ENCODE data around the gene MEF2B.

MEF2B gene

DNA sequence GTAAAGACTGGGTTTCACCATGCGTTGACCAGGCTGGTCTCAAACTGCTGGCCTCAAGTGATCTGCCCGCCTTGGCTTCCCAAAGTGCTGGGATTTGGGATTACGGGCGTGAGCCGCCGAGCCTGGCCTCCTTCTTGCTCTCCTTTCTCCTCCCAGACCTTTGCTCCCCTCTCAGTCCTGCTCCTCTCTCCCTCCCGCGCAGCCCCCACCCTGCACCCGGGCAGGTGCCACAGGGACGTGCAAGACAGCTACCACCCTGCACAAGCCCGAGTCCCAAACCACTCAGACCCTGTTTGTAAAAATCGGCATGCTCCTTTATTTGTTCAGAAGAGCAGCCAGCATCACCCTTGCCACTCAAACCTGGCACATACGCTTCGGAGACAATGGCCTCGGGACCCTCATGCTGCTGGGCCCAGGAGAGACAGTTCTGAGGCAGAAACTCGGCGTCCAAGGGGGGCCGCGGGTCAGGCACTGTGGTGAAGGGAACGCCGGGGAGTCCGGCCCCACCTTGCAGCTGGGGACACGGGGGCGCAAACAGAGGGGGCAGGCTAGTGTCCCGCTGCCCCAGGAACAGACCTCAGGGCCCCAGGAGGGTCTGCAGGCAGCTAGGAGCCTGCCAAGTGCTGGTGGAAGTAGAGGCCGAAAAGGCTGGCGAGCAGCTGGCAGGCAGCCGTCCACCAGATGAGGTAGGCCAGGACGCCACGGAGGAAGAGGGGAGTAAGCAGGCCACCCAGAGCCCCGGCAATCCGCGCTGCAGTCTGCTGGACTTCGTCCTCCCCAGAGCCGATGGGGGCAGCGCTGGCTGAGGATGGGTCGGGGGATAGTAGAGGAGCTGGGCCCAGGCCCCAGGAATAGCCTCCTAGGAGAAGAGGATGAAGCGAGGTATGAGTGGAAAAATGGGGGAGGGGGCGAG, 50.5 kb downstream of the MEF2B start:
- TF ChIP-seq EZH2phosphoT487 (conservative IDR thresholded peaks at IDR 0.05; ENCODE audit: low read length), result no peak
- H3K9me3 ChIP-seq (ENCODE audit: insufficient read depth, low read length), result no peaks in the 10 kb centered on the region
- no peak overlapping the region for H3K4me3 ChIP-seq (ENCODE audit: insufficient read depth, low read length, poor library complexity, severe bottlenecking)

DNA sequence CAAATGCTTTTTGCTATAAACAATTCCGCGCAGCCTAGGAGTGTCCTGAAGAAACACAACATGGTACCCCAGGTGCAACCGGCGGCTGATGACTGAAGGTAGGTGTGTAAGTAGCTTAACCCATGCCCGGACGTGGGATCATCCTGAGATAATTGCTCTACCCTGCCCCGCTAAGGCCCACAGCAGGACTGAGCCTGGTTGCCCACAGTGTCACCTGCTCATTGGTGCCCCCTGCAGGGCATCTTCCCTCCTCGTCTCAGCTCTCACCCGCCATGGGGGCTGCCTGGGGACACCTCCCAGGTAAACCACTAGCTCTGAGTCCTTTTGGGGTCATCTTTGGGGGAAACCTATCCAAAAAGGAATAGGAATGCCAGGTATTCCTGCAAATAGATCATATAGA, 54.1 kb downstream of the MEF2B start:
- Histone ChIP-seq H3K4me3 (ENCODE audit: insufficient read depth, low read length, poor library complexity, severe bottlenecking) (no peak overlapping the region), H4K20me1 (ENCODE audit: low read depth, low read length) (no peaks in the 10 kb centered on the region), H3K9me3 (ENCODE audit: insufficient read depth, low read length) (no peaks in the 10 kb centered on the region), H3K9ac (ENCODE audit: low read length) (no peak overlapping the region), H3K79me2 (ENCODE audit: insufficient read depth, low read length) (no peaks in the 10 kb centered on the region), H3K27ac (ENCODE audit: low read depth, low read length) (no peak overlapping the region), H3K36me3 (ENCODE audit: low read length) (no peaks in the 10 kb centered on the region), H3K27me3 (ENCODE audit: low read length) (no peaks in the 10 kb centered on the region), H3F3A (ENCODE audit: insufficient read depth) (no peaks in the 10 kb centered on the region), H3K4me2 (ENCODE audit: low read depth, low read length, poor library complexity, severe bottlenecking) (no peak overlapping the region), H2AFZ (ENCODE audit: low read depth, low read length, severe bottlenecking) (no peak overlapping the region), H3K9me2 (replicated peaks; ENCODE audit: insufficient read depth, low read length) (no peaks in the 10 kb centered on the region)
- TF ChIP-seq EZH2phosphoT487 (conservative IDR thresholded peaks at IDR 0.05; ENCODE audit: low read length), result no peak
- TF ChIP-seq, protein P1, sequence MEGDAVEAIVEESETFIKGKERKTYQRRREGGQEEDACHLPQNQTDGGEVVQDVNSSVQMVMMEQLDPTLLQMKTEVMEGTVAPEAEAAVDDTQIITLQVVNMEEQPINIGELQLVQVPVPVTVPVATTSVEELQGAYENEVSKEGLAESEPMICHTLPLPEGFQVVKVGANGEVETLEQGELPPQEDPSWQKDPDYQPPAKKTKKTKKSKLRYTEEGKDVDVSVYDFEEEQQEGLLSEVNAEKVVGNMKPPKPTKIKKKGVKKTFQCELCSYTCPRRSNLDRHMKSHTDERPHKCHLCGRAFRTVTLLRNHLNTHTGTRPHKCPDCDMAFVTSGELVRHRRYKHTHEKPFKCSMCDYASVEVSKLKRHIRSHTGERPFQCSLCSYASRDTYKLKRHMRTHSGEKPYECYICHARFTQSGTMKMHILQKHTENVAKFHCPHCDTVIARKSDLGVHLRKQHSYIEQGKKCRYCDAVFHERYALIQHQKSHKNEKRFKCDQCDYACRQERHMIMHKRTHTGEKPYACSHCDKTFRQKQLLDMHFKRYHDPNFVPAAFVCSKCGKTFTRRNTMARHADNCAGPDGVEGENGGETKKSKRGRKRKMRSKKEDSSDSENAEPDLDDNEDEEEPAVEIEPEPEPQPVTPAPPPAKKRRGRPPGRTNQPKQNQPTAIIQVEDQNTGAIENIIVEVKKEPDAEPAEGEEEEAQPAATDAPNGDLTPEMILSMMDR (IDR thresholded peaks at IDR 0.05; ENCODE audit: insufficient read depth, low read length, poor library complexity, severe bottlenecking), result peak; percentile 77

More for the DNA sequence above, 50.5 kb downstream of the MEF2B start:
- Histone ChIP-seq H3K79me2 (ENCODE audit: insufficient read depth, low read length) (no peaks in the 10 kb centered on the region), H3K4me2 (ENCODE audit: low read depth, low read length, poor library complexity, severe bottlenecking) (no peak overlapping the region), H2AFZ (ENCODE audit: low read depth, low read length, severe bottlenecking) (no peak overlapping the region), H3K27me3 (ENCODE audit: low read length) (no peaks in the 10 kb centered on the region), H4K20me1 (ENCODE audit: low read depth, low read length) (no peaks in the 10 kb centered on the region), H3K9ac (ENCODE audit: low read length) (no peak overlapping the region), H3F3A (ENCODE audit: insufficient read depth) (peaks cover 10% of the 10 kb centered on the region; the same call in 1 of the 2 replicates), H3K9me2 (replicated peaks; ENCODE audit: insufficient read depth, low read length) (no peaks in the 10 kb centered on the region), H3K27ac (ENCODE audit: low read depth, low read length) (no peak overlapping the region), H3K36me3 (ENCODE audit: low read length) (peaks cover 9% of the 10 kb centered on the region)

DNA sequence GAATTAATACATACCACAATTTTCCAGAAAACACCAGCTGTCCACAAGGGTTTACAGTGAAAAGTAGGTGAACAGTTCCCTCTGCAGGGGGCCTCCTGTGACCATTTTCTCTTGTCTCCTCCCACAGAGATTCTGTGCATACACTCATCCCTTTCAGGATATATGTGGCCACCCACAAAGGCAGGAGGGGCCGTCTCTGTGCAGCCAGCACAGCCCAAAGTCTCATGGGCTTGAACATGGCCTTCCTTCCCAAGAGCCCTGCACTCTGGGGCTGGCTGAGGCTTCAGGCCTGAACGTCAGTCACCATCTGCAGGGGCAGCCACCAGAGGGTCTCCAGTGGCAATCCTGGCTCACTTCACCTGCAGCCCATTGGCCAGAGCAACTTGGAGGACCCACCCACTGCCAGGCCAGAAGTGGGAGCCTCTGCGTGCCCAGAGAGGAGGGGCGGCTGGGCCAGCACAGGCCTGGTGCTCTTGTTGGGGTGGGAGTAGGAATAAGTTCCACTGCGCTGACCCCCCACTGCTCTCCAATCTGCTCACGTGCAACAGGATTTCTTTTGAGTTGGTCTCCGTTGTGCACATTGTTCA, 56.9 kb downstream of the MEF2B start:
- H3K4me2 ChIP-seq (ENCODE audit: low read depth, low read length, poor library complexity, severe bottlenecking), result no peak overlapping the region
- H3K27ac ChIP-seq (ENCODE audit: low read depth, low read length), result no peak overlapping the region
- H2AFZ ChIP-seq (ENCODE audit: low read depth, low read length, severe bottlenecking), result no peak overlapping the region
- no peaks in the 10 kb centered on the region for H3K36me3 ChIP-seq (ENCODE audit: low read length)
- H4K20me1 ChIP-seq (ENCODE audit: low read depth, low read length), result no peaks in the 10 kb centered on the region
- no peaks in the 10 kb centered on the region for H3K27me3 ChIP-seq (ENCODE audit: low read length)
- H3K9ac ChIP-seq (ENCODE audit: low read length), result no peak overlapping the region
- no peaks in the 10 kb centered on the region for H3K79me2 ChIP-seq (ENCODE audit: insufficient read depth, low read length)
- TF ChIP-seq, protein P1 (IDR thresholded peaks at IDR 0.05; ENCODE audit: insufficient read depth, low read length, poor library complexity, severe bottlenecking), result no peak
- TF ChIP-seq EZH2phosphoT487 (conservative IDR thresholded peaks at IDR 0.05; ENCODE audit: low read length), result no peak
- H3F3A ChIP-seq (ENCODE audit: insufficient read depth), result no peaks in the 10 kb centered on the region
- no peak overlapping the region for H3K4me3 ChIP-seq (ENCODE audit: insufficient read depth, low read length, poor library complexity, severe bottlenecking)
- H3K9me2 ChIP-seq (replicated peaks; ENCODE audit: insufficient read depth, low read length), result no peaks in the 10 kb centered on the region
- H3K9me3 ChIP-seq (ENCODE audit: insufficient read depth, low read length), result no peaks in the 10 kb centered on the region

Data from SU-DHL-6 (cell line).